Inflammatory macrophage treated with lipopolysaccharide for 4 hours (primary cell): ENCODE data around the gene TMPRSS11B.
A peak's percentile ranks its signal among the peaks of the same experiment; 100 is the strongest.
"Not testable (repeated sequence)": the region's sequence is repeated elsewhere in the genome, so short reads cannot be mapped to it uniquely, and the experiment has no call there.

Experiments
- DNase-seq: peaks from one replicate; pipeline ENCODE4 v3.0.0-alpha.2; 2020

Gene TMPRSS11B, protein sequence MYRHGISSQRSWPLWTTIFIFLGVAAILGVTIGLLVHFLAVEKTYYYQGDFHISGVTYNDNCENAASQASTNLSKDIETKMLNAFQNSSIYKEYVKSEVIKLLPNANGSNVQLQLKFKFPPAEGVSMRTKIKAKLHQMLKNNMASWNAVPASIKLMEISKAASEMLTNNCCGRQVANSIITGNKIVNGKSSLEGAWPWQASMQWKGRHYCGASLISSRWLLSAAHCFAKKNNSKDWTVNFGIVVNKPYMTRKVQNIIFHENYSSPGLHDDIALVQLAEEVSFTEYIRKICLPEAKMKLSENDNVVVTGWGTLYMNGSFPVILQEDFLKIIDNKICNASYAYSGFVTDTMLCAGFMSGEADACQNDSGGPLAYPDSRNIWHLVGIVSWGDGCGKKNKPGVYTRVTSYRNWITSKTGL

DNA sequence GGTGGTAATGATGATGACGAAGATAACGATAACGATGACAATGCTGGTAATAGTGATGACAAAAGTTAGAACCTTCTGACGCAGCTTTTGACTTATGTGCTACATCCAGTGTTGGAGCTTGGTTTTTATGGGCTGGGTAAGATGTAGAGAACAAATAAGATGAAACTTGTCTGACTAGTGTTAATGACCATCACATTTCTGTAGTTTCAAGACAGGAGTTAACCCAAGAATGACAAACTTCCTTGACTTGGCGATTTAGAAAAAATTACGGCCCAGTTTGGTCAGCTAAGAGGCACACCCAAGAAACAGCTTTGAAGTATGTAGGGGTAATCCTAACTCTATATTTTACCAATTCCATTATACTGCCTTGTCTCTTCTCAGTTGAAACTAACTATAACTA is at the start of gene TMPRSS11B:
TMPRSS11B (minus strand) TSS at position 101 of the 400 bp plus-strand sequence. CDS start 136 bp downstream, outside the sequence.
- no peak for DNase-seq

DNA sequence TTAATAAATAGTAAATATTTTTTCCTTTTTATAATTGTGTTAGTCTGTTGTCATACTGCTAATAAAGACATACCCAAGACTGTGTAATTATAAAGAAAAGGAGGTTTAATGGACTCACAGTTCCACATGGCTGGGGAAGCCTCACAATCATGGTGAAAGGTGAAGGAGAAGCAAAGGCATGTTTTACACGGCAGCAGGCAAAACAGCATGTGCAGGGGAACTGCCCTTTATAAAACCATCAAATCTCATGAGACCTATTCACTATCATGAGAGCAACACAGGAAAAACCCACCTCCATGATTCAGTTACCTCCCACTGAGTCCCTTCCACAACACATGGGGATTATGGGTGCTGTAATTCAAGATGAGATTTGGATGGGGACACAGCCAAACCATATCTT is 45.8 kb upstream of the TMPRSS11B start:
- no peak for DNase-seq

DNA sequence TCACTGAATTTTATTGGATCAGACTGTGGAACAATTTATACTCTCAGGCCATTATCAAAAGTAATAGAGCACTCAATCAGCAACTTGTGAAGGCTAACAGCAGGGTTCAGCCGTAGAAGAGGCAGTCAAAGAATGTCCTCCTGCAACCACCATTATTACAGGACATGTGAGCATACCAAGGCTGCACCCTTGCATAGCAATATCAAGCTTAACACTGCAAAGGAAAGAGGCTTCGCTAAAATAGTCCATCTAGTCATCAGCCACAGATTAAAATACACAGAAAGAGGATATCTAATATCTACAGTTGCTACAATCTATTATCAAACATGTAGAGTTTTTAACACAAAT is 42.9 kb upstream of the TMPRSS11B start:
- no peak for DNase-seq

DNA sequence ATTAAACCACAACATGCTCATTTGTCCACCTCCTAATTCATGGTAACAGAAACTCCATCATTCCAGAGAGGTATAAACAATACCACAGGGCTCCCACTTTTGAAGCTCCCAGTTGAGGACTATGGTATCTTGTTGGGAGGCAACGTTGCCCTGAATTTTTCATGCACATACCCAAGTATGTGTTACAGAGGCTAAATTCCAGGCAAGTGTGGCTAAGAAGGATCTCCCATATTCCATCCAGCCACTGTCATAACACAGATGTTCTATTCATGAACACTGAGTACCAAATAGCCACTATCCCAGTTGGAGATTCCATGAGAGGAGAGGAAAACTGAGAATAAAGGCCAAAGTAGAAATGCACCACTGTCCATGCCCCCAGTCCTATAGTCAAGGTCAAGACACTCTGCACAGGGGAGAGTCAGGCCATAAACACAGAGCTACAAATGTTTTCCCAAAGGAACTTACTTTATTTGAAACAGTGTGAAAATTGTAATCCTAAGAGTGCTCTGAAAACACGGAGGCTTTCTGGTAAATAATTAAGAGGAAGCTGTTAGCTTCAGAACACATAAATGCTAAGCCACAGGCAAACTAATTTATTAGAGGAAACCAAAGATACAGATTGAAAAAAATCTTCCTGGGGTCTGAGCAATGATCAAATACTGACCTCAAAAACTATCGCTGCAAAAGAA is 42.4 kb upstream of the TMPRSS11B start:
- no peak for DNase-seq

DNA sequence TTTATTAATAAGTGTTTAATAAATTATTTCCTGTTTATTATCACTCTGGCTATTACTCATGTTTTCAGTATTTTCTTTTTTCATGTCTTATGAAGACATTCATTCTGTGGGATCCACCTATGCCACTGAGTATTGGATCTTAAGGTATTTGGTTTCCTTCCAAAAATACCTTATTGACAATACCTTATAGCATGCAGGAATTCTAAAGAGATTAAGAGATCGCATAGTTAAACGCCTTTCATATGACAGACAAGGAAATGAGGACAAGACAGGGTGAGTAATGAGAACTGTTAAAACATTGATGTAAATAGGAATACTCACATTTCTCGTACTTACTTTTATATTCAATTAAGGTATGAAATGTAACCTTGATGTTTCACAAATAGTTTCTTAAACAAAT is 38.2 kb upstream of the TMPRSS11B start:
- no peak for DNase-seq

DNA sequence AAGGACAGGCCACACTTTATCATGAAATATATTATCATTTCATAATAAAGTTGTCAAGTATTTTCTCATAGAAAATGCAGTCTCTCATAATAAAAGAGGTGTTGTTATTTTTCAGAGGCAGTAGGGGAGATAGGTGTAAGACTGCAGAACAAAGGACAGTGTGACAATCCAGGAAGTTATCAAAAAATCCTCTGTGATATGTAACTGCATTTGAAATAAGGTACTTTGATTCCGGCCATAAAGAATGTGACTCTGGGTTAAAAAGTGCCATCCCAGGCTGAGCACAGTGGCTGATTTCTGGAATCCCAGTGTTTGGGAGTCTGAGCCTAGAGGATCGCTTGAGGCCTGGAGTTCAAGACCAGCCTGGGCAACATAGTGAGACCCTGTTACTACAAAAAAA is 37.6 kb upstream of the TMPRSS11B start:
- no peak for DNase-seq

DNA sequence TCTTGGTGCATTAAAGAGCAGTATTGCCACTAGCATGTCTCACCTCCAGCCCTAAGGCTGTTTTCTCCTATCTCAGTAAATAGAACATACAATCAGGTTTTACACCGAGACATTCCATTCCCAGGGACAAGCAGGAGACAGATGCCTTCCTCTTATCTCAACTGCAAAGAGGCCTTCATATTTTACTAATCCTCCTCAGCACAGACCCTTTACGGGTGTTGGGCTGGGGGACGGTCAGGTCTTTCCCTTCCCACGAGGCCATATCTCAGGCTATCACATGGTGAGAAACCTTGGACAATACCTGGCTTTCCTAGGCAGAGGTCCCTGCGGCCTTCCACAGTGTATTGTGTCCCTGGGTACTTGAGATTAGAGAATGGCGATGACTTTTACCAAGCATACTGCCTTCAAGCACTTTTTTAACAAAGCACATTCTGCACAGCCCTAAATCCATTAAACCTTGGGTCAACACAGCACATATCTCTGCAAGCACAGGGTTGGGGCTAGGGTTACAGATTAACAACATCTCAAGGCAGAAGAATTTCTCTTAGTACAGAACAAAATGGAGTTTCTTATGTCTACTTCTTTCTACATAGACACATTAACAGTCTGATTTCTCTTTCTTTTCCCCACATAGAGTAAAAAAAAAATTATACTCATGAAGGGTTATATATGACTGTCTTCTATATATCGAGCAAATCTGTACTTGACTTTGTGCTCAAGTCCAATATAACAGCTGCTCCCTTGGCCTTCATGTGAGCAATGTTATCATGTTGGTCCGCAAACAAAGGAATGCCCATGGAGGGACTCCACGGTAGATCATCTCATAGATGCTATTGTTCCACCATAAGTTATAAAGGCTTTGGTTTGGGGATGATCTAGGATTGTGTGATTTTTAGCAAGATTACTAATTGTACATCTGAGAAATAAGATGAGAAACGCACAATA is 36.6 kb upstream of the TMPRSS11B start:
- not testable (repeated sequence) for DNase-seq

DNA sequence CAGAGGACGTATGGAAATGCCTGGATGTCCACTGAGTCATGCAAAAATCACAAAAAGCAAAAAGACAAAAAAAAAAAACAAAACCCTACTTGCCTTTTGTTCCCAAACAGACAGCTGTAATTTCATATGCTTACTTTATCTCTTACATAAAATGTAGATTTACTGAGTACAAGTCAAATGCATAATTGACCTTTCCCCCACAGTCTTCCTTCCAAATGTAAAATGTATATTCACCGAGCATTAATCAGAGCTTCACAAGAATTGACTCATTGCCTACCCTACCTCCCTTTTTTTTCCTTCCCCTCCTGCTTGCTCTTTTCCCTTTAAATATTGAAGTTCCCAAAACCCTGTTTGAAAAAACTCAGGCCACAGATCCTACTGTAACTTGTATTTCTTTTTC is 32.5 kb upstream of the TMPRSS11B start:
- no peak for DNase-seq

DNA sequence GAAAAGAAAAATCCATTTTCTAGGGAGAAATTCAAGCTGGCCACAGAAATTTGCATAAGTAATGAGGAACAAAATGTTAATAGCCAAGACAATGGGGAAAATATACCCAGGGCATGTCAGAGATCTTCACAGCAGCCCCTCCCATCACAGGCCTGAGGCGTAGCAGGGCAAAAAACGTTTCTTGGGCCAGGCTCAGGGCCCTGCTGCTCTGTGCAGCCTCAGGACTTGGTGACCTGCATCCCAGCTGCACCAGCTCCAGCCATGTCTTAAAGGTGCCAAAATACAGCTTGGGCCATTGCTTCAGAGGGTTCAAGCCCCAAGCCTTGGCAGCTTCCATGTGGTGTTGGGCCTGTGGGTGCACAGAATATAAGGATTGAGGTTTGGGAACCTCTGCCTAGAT is 32.1 kb upstream of the TMPRSS11B start:
- DNase-seq: no peak

DNA sequence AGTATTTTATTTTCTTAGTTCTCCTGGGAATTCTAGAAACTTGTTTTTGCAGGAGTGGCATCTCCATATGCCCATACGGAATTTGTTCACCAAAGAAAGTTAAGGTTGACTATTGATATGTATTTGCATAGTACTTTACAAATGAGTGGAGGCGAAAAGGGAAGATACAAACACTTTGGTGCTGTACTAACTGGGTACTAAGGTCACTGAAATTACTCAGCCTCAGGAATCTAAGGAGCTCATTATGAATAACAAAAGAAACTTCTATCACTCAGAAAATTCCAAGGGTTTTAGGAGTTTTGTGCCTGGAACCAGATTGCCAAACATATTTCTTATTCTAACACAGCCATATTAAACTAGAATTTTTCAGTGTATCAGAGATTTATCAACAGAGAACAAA is 27.4 kb upstream of the TMPRSS11B start:
- no peak for DNase-seq

DNA sequence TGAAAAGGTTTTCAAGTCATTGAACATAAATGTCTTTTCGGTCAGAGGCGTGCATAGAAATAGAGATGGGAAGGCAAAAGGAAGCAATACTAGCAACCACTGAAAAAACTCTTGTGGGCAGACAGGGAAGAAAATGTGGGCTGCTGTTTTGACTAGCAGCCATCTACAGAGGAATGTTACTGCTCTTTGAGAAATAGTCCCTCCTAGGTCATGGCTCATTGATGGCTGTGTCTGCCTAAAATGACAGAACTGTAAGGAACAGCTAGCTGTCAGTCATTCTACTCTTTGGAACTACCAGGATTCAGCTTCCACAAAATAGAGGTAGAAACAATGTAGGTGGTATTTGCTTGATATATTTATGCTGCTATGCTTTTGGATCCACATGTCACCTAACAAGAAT is 26.9 kb upstream of the TMPRSS11B start:
- DNase-seq: no peak

DNA sequence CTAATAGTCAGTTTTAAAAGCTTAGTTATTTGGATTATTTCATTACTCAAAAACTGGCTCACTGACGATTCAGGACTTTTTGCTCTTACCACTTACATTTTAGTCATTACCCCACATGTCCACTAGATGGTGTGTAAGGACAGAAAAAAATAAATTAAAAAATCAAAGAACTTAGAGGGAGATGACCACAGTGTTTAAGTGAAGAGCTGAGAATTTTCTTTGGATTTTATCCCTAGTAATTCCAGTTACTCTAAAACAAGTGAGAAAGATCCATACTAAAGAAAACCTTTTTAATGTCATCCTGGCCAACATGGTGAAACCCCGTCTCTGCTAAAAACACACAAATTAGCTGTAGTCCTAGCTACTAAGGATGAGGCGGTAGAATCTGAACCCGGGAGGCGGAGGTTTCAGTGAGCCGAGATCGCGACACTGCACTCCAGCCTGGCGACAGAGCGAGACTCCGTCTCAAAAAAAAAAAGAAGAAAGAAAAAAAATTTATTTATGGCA is 26.4 kb upstream of the TMPRSS11B start:
- peak; percentile 27 for DNase-seq

DNA sequence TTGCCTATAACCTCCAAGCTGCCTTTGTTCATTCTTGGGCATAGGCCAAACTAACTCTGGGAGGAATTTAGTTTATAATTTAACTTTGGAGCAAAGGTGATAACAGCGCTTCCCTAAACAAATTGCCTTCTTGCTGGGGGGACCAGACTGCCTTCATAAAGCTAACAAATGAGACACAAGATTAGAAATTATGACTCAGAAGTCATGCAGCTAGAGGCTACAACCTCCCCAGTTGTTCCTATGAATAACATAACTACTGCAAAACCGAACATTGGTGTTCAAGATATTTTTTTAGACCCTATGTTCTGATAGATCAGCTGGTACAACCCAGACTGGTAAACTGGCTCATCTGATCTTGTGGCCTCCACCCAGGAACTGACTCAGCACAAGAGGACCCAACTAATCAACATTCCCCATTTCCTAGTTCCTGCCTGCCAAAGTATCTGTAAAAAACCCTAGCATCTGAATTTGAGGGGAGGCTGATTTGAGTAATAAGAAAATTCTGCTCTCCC is 22.0 kb upstream of the TMPRSS11B start:
- DNase-seq: no peak

DNA sequence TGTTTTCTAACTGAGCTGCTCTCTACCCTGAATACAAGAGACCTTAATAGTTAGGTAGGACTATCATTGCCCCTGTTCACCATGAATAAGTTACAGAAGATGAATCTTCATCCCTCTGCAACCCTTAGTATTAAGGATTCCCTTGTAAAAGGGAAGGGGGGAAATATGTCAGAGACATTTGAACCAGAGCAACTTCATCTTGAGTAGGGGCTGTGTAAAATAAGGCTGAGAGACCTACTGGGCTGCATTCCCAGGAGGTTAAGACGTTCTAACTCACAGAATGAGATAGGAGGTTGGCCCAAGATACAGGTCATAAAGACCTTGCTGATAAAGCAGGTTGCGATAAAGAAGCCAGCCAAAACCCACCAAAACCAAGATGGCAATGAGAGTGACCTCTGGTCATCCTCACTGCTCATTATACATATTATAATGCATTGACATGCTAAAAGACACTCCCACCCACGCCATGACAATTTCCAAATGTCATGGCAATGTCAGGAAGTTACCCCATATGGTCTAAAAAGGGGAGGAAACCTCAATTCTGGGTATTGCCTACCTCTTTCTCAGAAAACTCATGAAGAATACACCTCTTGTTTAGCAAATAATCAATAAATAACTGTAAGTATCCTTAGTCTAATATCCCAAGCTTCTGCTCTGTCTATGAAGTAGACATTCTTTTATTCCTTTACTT is 19.5 kb upstream of the TMPRSS11B start:
- no peak for DNase-seq

DNA sequence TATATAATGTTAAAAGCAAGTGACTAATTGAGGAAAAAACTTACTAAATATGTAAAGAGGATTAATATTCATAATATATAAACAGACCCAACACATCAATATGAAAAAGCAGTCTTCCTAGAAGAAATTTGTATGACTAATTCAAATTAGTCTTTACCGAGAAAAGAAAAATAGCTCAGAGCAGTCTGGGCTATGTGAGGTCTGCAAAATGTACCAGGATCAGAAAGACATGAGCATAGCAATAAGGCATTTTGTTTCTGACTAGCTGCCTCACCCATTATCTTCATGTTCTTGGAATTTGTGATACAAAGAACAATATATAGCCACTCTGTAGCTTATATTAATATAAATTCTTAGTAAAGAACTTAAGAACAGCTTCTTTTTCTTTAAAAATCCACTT is 13.7 kb upstream of the TMPRSS11B start:
- DNase-seq: no peak

DNA sequence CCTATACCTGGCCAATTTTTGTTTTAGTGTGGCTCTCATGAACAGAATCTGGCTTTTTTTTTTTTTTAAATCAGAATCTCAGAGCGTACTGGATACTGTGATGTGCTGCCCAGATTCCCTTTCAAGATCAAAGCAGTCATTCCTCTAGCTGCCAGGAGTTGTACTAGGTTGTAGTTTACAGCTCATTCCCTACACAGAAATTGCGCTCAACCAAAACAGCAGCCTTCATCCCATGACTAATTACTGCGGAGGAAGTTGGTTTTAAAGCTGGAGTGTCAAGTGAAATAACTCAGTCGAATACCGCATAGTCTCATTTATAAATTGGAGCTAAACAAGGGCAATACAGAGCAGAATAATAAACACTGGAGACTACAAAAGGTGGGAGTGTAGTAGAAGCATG is 12.2 kb upstream of the TMPRSS11B start:
- DNase-seq: no peak

DNA sequence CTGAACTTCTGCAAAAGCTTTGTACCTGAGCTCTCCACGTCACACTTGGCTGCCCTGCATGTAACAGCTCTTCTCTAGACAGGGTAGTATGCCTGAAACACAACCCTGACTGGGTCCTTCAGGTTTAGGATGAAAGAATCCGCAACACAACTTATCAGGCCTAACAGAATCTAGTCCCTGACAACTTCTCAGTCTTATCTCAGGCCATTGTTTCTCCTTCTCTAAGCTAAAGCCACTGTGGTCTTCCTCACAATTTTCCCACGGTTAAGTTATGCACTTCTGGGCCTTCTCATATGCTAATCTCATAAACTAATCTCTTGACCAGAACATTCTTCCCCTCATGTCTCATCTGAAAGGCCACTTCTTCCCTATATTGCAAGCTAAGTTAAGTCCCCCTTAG is 10.8 kb upstream of the TMPRSS11B start:
- DNase-seq: no peak

DNA sequence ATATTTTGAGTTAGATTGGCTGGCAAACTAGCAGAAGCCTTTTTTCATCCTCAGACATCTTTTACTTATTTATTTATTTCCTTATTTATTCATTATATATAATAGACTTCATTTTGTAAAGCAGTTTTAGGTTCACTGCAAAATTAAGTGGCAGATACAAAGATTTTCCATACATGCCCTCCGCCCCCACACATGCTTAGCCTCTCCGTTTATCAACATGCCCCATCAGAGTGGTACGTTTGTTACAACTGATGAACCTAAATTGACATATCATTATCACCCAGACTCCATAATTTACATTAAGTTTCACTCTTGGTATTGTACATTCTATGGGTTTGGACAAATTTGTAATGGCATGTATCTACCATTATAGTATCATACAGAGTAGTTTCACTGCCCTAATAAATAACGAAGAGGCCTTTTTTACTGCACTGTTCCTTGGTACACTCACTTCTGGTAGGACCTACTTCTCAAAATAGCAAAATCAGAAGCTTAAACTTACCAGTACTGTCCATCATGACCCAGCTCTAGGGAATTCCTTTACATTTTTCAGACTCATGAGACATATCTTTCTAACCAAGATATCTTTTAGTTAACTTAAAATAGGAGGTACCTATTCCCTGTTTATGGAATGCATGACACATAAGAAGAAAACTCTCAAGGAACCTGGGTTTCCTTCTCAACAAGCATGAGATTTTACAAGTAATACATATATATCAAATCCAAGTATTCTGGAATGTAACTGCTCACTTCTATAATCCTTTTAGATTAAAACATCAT is 4.8 kb upstream of the TMPRSS11B start:
- no peak for DNase-seq

DNA sequence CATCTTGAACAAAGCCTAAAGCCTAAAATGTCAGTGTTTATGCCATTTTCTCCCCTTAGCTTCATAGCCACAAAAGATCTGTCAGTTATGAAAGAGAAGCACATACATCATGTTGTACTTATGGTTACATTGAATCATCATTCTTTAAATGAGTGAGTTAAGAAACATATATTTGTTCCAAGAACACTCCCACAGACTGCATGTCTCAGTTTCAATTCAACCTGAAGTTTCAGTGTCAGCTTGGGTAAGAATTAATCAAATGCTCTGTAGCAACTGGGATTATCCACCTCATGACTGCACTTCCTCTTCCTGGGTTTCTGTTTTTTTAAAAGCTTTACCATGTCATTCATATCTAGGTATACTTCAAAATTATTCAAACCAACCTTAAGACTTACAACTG is 3.9 kb upstream of the TMPRSS11B start:
- peak; percentile 43 for DNase-seq

DNA sequence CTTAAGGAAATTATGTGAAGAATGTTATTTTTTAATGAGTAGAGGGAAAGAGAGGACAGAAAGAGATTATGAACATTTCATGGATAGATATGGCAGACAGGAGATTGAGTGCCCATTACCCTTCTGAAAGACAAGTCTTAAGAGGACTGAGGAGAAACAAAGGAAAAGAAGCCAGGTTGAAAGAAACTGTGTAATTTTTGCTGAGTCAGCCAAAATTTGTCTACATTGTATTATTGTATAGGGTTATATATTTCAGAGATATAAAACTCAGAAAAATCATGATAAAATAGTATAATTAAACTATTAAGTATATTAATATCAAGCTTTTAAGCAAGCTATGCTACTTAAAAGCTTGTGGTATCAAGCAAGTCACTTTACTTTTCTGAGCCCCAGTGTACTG is 4.9 kb downstream of the TMPRSS11B start:
- no peak for DNase-seq

DNA sequence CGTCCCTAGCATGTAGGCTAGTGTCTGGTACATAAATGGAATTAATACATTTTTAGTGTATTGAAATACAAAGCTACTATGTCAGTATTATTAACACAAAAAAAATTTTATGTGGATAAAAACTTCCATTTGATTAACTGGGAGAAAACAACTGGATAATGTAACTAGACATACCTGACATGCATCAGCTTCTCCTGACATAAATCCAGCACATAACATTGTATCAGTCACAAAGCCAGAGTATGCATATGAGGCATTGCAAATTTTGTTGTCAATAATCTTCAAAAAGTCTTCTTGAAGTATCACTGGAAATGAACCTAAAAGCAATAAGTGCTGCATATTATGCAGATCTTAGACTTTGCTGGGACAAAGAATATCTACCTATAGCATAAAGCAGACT is 16.9 kb downstream of the TMPRSS11B start:
- DNase-seq: no peak

DNA sequence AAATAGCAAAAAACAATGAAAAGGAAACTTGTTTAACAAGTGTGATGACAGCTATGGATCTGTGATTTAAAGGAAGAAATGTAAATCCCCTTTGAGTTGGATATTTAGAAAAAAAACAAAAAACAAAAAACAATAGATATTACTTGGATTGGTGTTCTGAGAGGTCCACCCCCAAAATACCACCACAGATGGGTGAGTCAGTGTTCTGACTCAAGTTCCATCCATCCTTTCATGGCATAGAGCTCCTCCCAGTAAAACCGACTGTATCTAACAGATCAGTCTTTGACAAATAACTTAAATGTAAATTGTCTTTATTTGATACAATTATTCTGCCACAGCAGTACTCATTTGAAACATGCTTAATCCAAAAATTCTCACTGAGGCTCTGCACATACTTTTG is 27.4 kb downstream of the TMPRSS11B start:
- no peak for DNase-seq
